Body of pancreas (tissue), 4 donors: ENCODE data around the gene INTS12. TPM values are rescaled to one million over a fixed set of nuclear protein-coding genes. Genes with fewer than 3 reads are reported as not detected.

Experiments used
- ATAC-seq: fragments of 150-250 bp; one replicate; pipeline ENCODE4 v1.9.1; 2016
- DNase-seq, 4 donors: peaks; one replicate each; pipeline ENCODE4 v3.0.0-alpha.2; 2019
- H3K27ac ChIP-seq, 4 donors: fragments of 200-600 bp; sonication (generic); 1 replicate in 3 of 4; 2 replicates in 1 of 4; pipeline versions ENCODE4 v1.5.1 to v1.6.1; 2016 to 2019; ENCODE audit warnings: mild to moderate bottlenecking in 1 of 4, mixed read lengths in 1 of 4, moderate library complexity in 1 of 4
- H3K27me3 ChIP-seq, 2 donors: fragments of 200-600 bp; sonication (generic); one replicate each; pipeline ENCODE4 v1.6.0; 2016; ENCODE audit warnings: mild to moderate bottlenecking in 1 of 2
- H3K36me3 ChIP-seq, 2 donors: fragments of 200-600 bp; sonication (generic); replicated peaks in 1 of 2; 2 replicates each; pipeline ENCODE4 v1.5.1; 2016; ENCODE audit warnings: low read depth in 2 of 2; ENCODE audit not compliant: insufficient read depth in 1 of 2
- H3K4me1 ChIP-seq: fragments of 200-600 bp; sonication (generic); one replicate; pipeline ENCODE4 v1.6.0; 2016
- H3K4me3 ChIP-seq, 2 donors: fragments of 200-600 bp; sonication (generic); 1 replicate in 1 of 2; 2 replicates in 1 of 2; pipeline ENCODE4 v1.5.1; 2016 to 2019
- H3K9me3 ChIP-seq, 3 donors: fragments of 200-600 bp; sonication (generic); 1 replicate in 2 of 3; 2 replicates in 1 of 3; pipeline ENCODE4 v1.5.1; 2016
- CTCF ChIP-seq, 7 experiments: fragments of 450-650 bp in 4 of 7; fragments of 200-600 bp in 3 of 7; sonication (generic) in 3 of 7; IDR thresholded peaks; one replicate each; pipeline ENCODE4 v1.5.1; 2016 to 2019; ENCODE audit warnings: antibody characterized with exemption in 7 of 7
- POLR2A ChIP-seq, 3 donors: fragments of 450-650 bp; IDR thresholded peaks; one replicate each; pipeline ENCODE4 v1.6.1; 2016; ENCODE audit warnings: antibody characterized with exemption in 3 of 3, mild to moderate bottlenecking in 2 of 3
- WGBS, 2 donors: methylation state at CpG; one replicate each; pipeline ENCODE4 v1.1.5; 2017; 5-methylcytosine and 5-hydroxymethylcytosine counted together
- intact Hi-C: fragments of 100-400 bp; cut with DNase I; formaldehyde crosslinking; loops from one replicate; pipeline ENCODE4 v1.15.1; 2023
- total RNA-seq, 2 donors: library from RNA; depleted of rRNA; stranded (reverse); fragments of >200 nt; gene quantifications; one replicate each; pipeline ENCODE4 v1.1.0, GENCODE V29; 2016

Gene INTS12
- total RNA-seq, 2 donors from 2014 or later: 9.3 to 10.2 TPM

GRCh38 chr4:105671301-105671700 is 37.2 kb downstream of the INTS12 start:
- H3K9me3 ChIP-seq: no peaks in the 10 kb centered on the region
- no peak overlapping the region for H3K4me3 ChIP-seq
- intact Hi-C loops: no loop called here
- ATAC-seq (no peak), DNase-seq (no peak)
- 53 to 72% methylated on average over 2 of the region's 2 CpGs for whole genome bisulfite sequencing, 2 donors
- peaks cover 0 to 6% of the 10 kb centered on the region in 2 donors for H3K36me3 ChIP-seq
- TF ChIP-seq CTCF (IDR thresholded peaks at IDR 0.05): no peak
- no peak for TF ChIP-seq POLR2A (IDR thresholded peaks at IDR 0.05)
- peaks cover 4% of the 10 kb centered on the region for H3K4me1 ChIP-seq
- no peaks in the 10 kb centered on the region for H3K27me3 ChIP-seq
- H3K27ac ChIP-seq: no peak overlapping the region

GRCh38 chr4:105670684-105671083 is 37.8 kb downstream of the INTS12 start:
- H3K4me1 ChIP-seq: peaks cover 4% of the 10 kb centered on the region
- no peak overlapping the region for H3K27ac ChIP-seq
- no peak for TF ChIP-seq POLR2A (IDR thresholded peaks at IDR 0.05)
- TF ChIP-seq CTCF (IDR thresholded peaks at IDR 0.05): no peak
- DNase-seq (peak in 2 of 4 donors; percentile 13 to 15), ATAC-seq (no peak)
- intact Hi-C loops: no loop called here
- peaks cover 0 to 6% of the 10 kb centered on the region in 2 donors for H3K36me3 ChIP-seq
- H3K27me3 ChIP-seq: no peaks in the 10 kb centered on the region
- H3K4me3 ChIP-seq: no peak overlapping the region
- H3K9me3 ChIP-seq: no peaks in the 10 kb centered on the region

- no peak overlapping the region for H3K27ac ChIP-seq
- DNase-seq (no peak), ATAC-seq (peak; percentile 30)
- H3K27me3 ChIP-seq: no peaks in the 10 kb centered on the region
- intact Hi-C loops: no loop called here
- TF ChIP-seq CTCF (IDR thresholded peaks at IDR 0.05): peak in 5 of 7 experiments; percentile 8 to 42 (median 36)
- no peak for TF ChIP-seq POLR2A (IDR thresholded peaks at IDR 0.05)
- peaks cover 0 to 9% of the 10 kb centered on the region in 2 donors for H3K36me3 ChIP-seq
- no peaks in the 10 kb centered on the region for H3K9me3 ChIP-seq
- H3K4me1 ChIP-seq: peaks cover 4% of the 10 kb centered on the region
- WGBS, 2 donors: 51 to 64% methylated on average over 5 of the region's 5 CpGs
- H3K4me3 ChIP-seq: no peak overlapping the region
Measured at GRCh38 chr4:105666693-105667092, 41.8 kb downstream of the INTS12 start.

- H3K4me1 ChIP-seq: no peaks in the 10 kb centered on the region
- no peak for TF ChIP-seq POLR2A (IDR thresholded peaks at IDR 0.05)
- no peak for TF ChIP-seq CTCF (IDR thresholded peaks at IDR 0.05)
- H3K9me3 ChIP-seq: no peaks in the 10 kb centered on the region
- 71 to 87% methylated on average over 2 of the region's 2 CpGs for WGBS, 2 donors
- H3K4me3 ChIP-seq: no peak overlapping the region
- H3K27me3 ChIP-seq: no peaks in the 10 kb centered on the region
- DNase-seq (no peak), ATAC-seq (no peak)
- H3K36me3 ChIP-seq: peaks cover 0 to 13% of the 10 kb centered on the region in 2 donors
- intact Hi-C loops: no loop called here
- no peak overlapping the region for H3K27ac ChIP-seq
Measured at GRCh38 chr4:105662935-105663675, 45.4 kb downstream of the INTS12 start.

GRCh38 chr4:105661028-105661427 is 47.5 kb downstream of the INTS12 start:
- TF ChIP-seq POLR2A (IDR thresholded peaks at IDR 0.05) (no peak), CTCF (IDR thresholded peaks at IDR 0.05) (no peak)
- Histone ChIP-seq H3K27me3 (no peaks in the 10 kb centered on the region), H3K4me1 (no peaks in the 10 kb centered on the region), H3K9me3 (no peaks in the 10 kb centered on the region), H3K36me3 (peaks cover 0 to 8% of the 10 kb centered on the region in 2 donors), H3K4me3 (no peak overlapping the region), H3K27ac (no peak overlapping the region)
- DNase-seq: no peak
- WGBS, 2 donors: 92 to 100% methylated on average over 3 of the region's 3 CpGs
- intact Hi-C loops: no loop called here
- ATAC-seq: no peak
